HTR-8/SVneo (cell line): ENCODE measurements around the gene PPP1R13L.
"Not testable (repeated sequence)": the region's sequence is repeated elsewhere in the genome, so short reads cannot be mapped to it uniquely, and the experiment has no call there.

Experiments
- DNase-seq: peaks from one replicate; pipeline ENCODE4 v3.0.0; 2011; ENCODE audit warnings: low spot score, mixed read lengths; ENCODE audit not compliant: insufficient read length
- FAIRE-seq: peaks from 2 replicates; lab custom pipeline; 2011; peaks lifted over from hg19 to GRCh38; lab: Jason Lieb, UNC

PPP1R13L gene

GRCh38 chr19:45439190-45439568 lies 34.3 kb upstream of the PPP1R13L start:
- DNase-seq (no peak), FAIRE-seq (no peak)

- DNase-seq (no peak), FAIRE-seq (no peak)
Observed at GRCh38 chr19:45437328-45437727, 32.5 kb upstream of the PPP1R13L start.

- FAIRE-seq, DNase-seq: not testable (repeated sequence)
Observed at GRCh38 chr19:45432543-45432942, 27.7 kb upstream of the PPP1R13L start.

- FAIRE-seq, DNase-seq: not testable (repeated sequence)
Observed at GRCh38 chr19:45431008-45431407, 26.1 kb upstream of the PPP1R13L start.

GRCh38 chr19:45429896-45430295 lies 25.0 kb upstream of the PPP1R13L start:
- not testable (repeated sequence) for FAIRE-seq, DNase-seq

GRCh38 chr19:45428384-45429231 lies 23.7 kb upstream of the PPP1R13L start:
- DNase-seq: no peak
- FAIRE-seq: no peak

- no peak for DNase-seq
- no peak for FAIRE-seq
Observed at GRCh38 chr19:45424191-45425058, 19.6 kb upstream of the PPP1R13L start.

- peak; percentile 96 for DNase-seq
- FAIRE-seq: peak; percentile 95
Observed at GRCh38 chr19:45423589-45424190, 18.8 kb upstream of the PPP1R13L start, which contains the start of gene ERCC1. ERCC1 (minus strand) TSS chr19:45423917; CDS start chr19:45423374, 543 bp downstream.

GRCh38 chr19:45423033-45423588 lies 18.2 kb upstream of the PPP1R13L start:
- no peak for FAIRE-seq

GRCh38 chr19:45421947-45422498 lies 17.2 kb upstream of the PPP1R13L start:
- FAIRE-seq: no peak

More at GRCh38 chr19:45423033-45423588, 18.2 kb upstream of the PPP1R13L start:
- no peak for DNase-seq

GRCh38 chr19:45420871-45421270 lies 16.0 kb upstream of the PPP1R13L start:
- DNase-seq (no peak), FAIRE-seq (no peak)

More at GRCh38 chr19:45421947-45422498, 17.2 kb upstream of the PPP1R13L start:
- DNase-seq: no peak

GRCh38 chr19:45420356-45420755 lies 15.5 kb upstream of the PPP1R13L start:
- FAIRE-seq (no peak), DNase-seq (no peak)

GRCh38 chr19:45419895-45420294 lies 15.0 kb upstream of the PPP1R13L start:
- DNase-seq (no peak), FAIRE-seq (no peak)

- DNase-seq (no peak), FAIRE-seq (no peak)
Observed at GRCh38 chr19:45419396-45419795, 14.5 kb upstream of the PPP1R13L start.

- DNase-seq: no peak
- FAIRE-seq: no peak
Observed at GRCh38 chr19:45418802-45419201, 13.9 kb upstream of the PPP1R13L start.

GRCh38 chr19:45417151-45417550 lies 12.3 kb upstream of the PPP1R13L start:
- FAIRE-seq: no peak
- no peak for DNase-seq

- FAIRE-seq: no peak
Observed at GRCh38 chr19:45414468-45414867, 9.6 kb upstream of the PPP1R13L start.

GRCh38 chr19:45413497-45413896 lies 8.6 kb upstream of the PPP1R13L start:
- no peak for FAIRE-seq
- DNase-seq: no peak

More at GRCh38 chr19:45414468-45414867, 9.6 kb upstream of the PPP1R13L start:
- no peak for DNase-seq

GRCh38 chr19:45410330-45410729 lies 5.5 kb upstream of the PPP1R13L start:
- not testable (repeated sequence) for FAIRE-seq, DNase-seq

- DNase-seq: no peak
- no peak for FAIRE-seq
Observed at GRCh38 chr19:45409557-45409920, 4.7 kb upstream of the PPP1R13L start.
